Stomach smooth muscle (tissue), 2 donors: ENCODE results near the gene PALLD.

Experiments used
- H3K27ac ChIP-seq: one replicate; pipeline ENCODE4 v1.7.0; 2013; ENCODE audit warnings: mild to moderate bottlenecking, low read length, inconsistent platforms
- H3K27me3 ChIP-seq, 2 donors: one replicate each; pipeline ENCODE4 v1.7.0; 2013; ENCODE audit warnings: low read length in 2 of 2; ENCODE audit not compliant: insufficient read depth in 2 of 2, control insufficient read depth in 1 of 2
- H3K36me3 ChIP-seq, 2 donors: one replicate each; pipeline ENCODE4 v1.7.0; 2013; ENCODE audit warnings: low read length in 2 of 2; ENCODE audit not compliant: control insufficient read depth in 2 of 2, insufficient read depth in 2 of 2
- H3K4me1 ChIP-seq: one replicate; pipeline ENCODE4 v1.7.0; 2013; ENCODE audit warnings: low read length; ENCODE audit not compliant: control insufficient read depth, insufficient read depth
- H3K4me3 ChIP-seq, 2 donors: one replicate each; pipeline ENCODE4 v1.7.0; 2013; ENCODE audit warnings: low read length in 2 of 2
- H3K9ac ChIP-seq, 2 donors: one replicate each; pipeline ENCODE4 v1.7.0; 2013; ENCODE audit warnings: low read length in 2 of 2, mild to moderate bottlenecking in 1 of 2
- H3K9me3 ChIP-seq, 2 donors: one replicate each; pipeline ENCODE4 v1.7.0; 2013; ENCODE audit warnings: low read length in 2 of 2; ENCODE audit not compliant: control insufficient read depth in 2 of 2
- donor health status: healthy.
- donor health status: Pancreatic carcinoma.

Gene PALLD

DNA sequence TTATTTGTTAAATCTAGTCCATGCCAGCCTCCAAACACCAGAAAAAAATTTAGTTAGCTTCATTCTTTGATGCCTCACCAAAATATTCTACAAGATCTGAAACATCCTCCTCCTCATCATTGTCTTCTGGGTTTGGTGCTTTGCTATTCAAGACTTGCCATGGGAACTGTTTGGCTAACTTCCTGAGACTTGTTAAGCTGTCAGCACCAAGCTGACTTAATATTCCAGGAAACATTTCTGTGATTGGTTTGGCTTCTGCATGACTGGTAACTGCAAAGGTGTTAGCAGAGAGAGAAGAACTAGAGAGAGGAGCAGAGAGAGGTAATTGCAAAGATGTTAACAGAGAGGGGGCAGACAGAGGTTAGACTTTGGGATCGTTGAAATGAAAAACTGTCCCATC is 101.3 kb downstream of the PALLD start:
- no peaks in the 10 kb centered on the region for H3K27me3 ChIP-seq
- no peaks in the 10 kb centered on the region for H3K4me1 ChIP-seq
- no peak overlapping the region for H3K9ac ChIP-seq
- H3K27ac ChIP-seq: no peak overlapping the region
- no peak overlapping the region for H3K4me3 ChIP-seq
- H3K9me3 ChIP-seq: no peaks in the 10 kb centered on the region
- H3K36me3 ChIP-seq: no peaks in the 10 kb centered on the region

DNA sequence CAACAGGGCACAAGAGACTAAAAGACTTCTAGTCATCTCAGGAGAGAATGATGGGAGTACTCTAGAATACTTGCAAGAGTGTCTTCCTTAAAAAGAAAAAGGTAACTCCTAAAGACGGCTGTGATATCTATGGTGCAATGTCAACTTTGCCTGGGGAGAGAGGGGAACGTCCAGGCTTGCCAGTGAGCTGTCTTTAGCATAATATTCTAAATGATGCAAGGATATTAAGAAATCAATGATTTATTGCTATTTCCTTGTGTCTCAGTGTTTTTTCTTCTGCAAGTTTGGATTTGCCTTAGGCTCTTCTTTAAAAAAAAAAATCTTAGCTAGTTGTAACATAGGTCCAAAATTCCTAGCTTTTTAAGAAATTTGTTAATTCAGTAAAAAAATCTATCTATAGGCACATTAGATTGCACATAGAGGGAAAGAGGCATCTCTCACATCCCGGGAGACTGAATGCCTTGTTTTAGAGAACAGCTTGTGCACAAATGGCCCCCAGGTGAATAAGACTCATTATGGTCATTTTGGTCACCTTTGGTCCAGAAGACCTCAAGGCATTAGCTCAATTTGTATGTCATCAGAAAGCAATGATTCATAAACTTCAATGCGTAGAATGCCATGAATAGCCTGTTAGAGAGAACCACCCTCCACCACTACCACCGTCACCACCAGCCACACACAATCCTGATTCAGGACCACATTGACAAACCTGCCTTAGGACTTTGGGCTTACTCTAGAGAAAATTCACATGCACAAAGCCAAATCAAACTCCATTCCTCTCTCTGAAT is 104.1 kb downstream of the PALLD start:
- Histone ChIP-seq H3K36me3 (no peaks in the 10 kb centered on the region), H3K9ac (no peak overlapping the region), H3K4me1 (peaks cover 4% of the 10 kb centered on the region), H3K9me3 (no peaks in the 10 kb centered on the region), H3K27ac (no peak overlapping the region), H3K4me3 (no peak overlapping the region), H3K27me3 (no peaks in the 10 kb centered on the region)

DNA sequence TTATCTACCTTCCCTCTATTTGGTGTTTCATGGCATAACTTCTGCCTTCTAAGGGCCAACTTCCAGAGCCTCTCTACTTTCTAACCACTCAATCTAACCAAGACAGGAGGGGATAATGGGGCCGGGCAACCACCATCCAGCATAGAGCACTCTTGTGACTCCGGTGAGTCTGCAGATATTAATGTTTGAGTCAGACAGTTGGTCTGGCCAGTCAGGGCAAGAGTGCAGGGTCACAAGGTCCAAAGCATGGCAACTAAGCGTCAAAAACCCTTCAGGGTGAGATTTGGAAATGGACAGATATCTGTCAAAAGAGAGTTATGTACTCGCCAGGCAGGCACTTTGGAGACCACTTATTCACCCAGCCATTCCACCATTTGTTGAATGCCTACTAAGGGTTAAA is 105.0 kb downstream of the PALLD start:
- no peaks in the 10 kb centered on the region for H3K9me3 ChIP-seq
- no peaks in the 10 kb centered on the region for H3K36me3 ChIP-seq
- no peak overlapping the region for H3K27ac ChIP-seq
- no peaks in the 10 kb centered on the region for H3K27me3 ChIP-seq
- no peak overlapping the region for H3K4me3 ChIP-seq
- no peak overlapping the region for H3K9ac ChIP-seq
- H3K4me1 ChIP-seq: peaks cover 4% of the 10 kb centered on the region

DNA sequence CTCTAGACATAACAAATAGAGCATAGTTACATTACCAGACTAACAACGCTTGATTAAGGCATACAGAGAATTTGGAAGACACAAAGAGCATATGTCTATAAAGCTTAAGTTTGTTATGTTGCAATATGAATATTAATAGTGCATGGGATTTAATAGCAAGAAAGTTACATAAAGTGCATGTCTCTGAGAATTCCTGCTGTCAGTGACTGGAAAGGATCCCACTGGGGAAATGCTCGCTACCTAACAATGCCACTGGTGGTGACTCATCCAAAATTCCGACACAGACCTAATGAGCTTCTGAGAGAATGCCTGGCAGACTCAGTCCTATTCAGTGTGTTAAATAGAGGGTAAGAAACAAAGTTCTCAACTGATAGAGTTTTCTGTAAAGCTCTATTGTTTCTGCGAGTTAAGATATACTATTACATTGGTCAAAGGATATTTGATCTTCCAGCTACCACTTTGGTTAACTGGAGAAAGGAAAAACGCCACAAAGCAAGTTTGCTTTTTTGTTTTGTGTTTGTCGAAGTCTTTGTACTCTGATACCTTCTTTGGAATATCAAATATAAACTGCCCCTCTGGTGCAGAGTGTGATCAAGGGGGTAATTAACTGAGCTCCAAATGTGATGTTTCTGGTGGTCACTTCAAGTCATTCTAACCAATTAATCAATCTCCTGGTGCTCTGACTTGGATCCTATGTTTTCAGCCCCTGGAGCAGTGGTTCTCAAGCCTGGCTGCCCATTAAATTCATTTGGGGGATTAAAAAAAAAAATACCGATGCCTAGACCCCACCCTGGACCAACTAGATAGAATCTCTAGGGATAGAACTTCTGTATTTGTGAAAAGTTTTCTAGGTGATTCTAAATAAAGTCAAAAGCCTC is 107.9 kb downstream of the PALLD start:
- Histone ChIP-seq H3K36me3 (no peaks in the 10 kb centered on the region), H3K9ac (no peak overlapping the region), H3K9me3 (no peaks in the 10 kb centered on the region), H3K4me3 (no peak overlapping the region), H3K27ac (no peak overlapping the region), H3K4me1 (peaks cover 4% of the 10 kb centered on the region), H3K27me3 (no peaks in the 10 kb centered on the region)

DNA sequence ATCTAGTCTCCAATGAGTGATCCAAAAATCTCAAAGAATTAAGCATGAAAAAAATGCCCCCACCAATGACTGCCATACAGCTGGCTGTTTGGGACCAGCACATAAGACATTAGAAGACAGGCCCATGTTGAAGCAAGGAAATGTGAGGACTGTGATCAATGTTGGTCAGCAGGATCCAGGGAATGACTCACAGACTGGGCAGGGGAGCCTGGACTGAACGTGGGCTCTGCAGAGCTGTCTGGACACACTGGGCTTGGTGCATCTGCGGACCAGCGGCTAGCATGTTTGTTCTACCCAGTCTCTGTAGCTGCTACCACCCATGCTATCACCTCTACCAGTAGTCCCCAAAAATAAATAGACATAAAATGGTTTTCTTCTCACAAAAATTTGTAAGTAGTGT is 108.6 kb downstream of the PALLD start:
- Histone ChIP-seq H3K9ac (no peak overlapping the region), H3K4me3 (no peak overlapping the region), H3K4me1 (peaks cover 4% of the 10 kb centered on the region), H3K36me3 (no peaks in the 10 kb centered on the region), H3K9me3 (no peaks in the 10 kb centered on the region), H3K27ac (no peak overlapping the region), H3K27me3 (no peaks in the 10 kb centered on the region)

DNA sequence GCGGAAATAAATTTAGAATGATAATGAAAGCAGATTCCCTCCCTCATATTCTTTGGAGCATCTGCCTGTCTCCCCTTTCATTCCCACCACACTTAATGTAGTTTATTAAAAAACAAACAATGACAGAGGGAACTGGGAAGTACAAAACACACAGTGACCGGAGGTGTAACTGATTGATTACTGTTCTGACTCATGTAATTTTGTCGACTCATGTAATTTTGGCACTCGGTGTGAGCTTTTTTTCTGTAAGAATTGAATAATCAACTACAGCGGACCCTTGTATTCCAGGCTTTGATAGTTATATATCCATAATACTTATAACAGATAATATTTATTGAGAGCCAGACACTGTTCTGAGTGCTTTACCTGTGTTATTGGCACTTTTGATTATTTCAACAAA is 110.4 kb downstream of the PALLD start:
- H3K9ac ChIP-seq: no peak overlapping the region
- no peaks in the 10 kb centered on the region for H3K36me3 ChIP-seq
- H3K4me1 ChIP-seq: peaks cover 4% of the 10 kb centered on the region
- no peak overlapping the region for H3K27ac ChIP-seq
- no peak overlapping the region for H3K4me3 ChIP-seq
- H3K27me3 ChIP-seq: no peaks in the 10 kb centered on the region
- no peaks in the 10 kb centered on the region for H3K9me3 ChIP-seq

DNA sequence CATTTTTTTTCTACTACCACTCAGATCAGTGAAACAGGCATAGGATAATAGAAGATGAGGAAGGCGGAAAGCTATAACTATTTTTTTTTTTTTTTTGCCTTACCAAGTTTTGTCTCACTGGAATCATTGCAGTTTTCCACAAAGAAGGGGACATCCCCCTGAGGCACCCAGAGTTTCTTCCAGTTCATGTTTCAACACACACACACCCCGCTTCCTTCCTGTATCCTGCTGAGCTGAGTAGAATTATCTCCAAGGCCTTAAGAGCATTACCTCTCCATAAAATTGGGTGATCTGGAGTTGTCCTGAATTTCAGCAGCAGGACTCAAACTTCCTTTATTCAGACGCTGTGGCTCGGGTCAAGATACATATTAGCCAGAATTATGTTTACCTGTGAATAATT is 111.9 kb downstream of the PALLD start:
- H3K9me3 ChIP-seq: no peaks in the 10 kb centered on the region
- H3K4me1 ChIP-seq: peaks cover 4% of the 10 kb centered on the region
- H3K27ac ChIP-seq: no peak overlapping the region
- no peak overlapping the region for H3K9ac ChIP-seq
- no peaks in the 10 kb centered on the region for H3K36me3 ChIP-seq
- no peak overlapping the region for H3K4me3 ChIP-seq
- no peaks in the 10 kb centered on the region for H3K27me3 ChIP-seq

DNA sequence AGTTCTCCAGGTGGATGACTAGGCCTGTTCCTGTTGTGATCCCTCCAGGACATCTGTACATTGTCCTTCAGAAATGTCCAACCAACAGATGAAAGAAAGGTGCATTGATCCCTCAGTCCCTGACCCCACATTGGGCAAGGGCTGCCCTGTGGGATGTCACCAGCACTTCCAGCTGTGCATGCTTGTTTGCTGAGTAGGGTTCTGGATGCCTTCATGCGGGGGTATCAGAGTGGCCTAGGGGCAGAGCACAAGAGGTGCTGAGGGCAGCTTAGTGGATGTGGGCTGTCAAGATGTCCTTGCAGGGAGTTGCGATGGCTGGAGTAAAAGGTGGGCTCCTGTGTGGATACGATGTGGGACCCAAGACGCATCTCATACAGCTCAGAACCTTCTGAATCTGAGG is 112.5 kb downstream of the PALLD start:
- Histone ChIP-seq H3K36me3 (no peaks in the 10 kb centered on the region), H3K4me3 (no peak overlapping the region), H3K9ac (no peak overlapping the region), H3K27me3 (no peaks in the 10 kb centered on the region), H3K27ac (no peak overlapping the region), H3K9me3 (no peaks in the 10 kb centered on the region), H3K4me1 (peaks cover 4% of the 10 kb centered on the region)

DNA sequence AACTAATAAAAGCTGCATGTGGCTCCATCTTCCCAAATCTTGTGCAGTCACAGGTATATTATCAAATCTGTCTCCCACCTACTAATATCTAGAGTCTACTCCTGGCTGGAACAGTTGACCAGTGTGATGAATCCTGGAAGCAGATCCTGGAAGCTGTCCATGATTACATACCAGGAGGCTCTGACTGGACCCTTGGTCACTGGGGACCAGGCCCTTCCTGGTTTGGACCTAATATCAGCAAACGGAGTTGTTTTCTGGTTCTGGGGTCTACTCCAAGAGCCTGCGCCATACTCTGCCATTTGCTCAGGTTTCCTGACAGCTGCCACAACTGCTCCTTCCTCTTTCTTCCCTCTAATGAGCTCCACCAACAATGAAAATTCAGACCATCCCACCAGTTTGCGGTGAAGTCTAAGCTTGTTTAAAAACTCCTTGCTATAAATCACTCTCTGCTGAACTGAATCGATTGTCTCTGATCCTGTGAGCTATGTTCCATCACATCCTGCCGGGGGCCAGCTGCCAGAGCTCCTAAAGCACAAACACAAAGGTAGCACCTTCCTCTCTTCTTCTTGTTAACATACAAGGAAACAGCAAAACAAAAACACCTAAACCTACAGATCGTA is 114.2 kb downstream of the PALLD start:
- Histone ChIP-seq H3K4me3 (no peak overlapping the region), H3K27me3 (no peaks in the 10 kb centered on the region), H3K9ac (no peak overlapping the region), H3K9me3 (no peaks in the 10 kb centered on the region), H3K27ac (no peak overlapping the region), H3K36me3 (no peaks in the 10 kb centered on the region), H3K4me1 (no peaks in the 10 kb centered on the region)

DNA sequence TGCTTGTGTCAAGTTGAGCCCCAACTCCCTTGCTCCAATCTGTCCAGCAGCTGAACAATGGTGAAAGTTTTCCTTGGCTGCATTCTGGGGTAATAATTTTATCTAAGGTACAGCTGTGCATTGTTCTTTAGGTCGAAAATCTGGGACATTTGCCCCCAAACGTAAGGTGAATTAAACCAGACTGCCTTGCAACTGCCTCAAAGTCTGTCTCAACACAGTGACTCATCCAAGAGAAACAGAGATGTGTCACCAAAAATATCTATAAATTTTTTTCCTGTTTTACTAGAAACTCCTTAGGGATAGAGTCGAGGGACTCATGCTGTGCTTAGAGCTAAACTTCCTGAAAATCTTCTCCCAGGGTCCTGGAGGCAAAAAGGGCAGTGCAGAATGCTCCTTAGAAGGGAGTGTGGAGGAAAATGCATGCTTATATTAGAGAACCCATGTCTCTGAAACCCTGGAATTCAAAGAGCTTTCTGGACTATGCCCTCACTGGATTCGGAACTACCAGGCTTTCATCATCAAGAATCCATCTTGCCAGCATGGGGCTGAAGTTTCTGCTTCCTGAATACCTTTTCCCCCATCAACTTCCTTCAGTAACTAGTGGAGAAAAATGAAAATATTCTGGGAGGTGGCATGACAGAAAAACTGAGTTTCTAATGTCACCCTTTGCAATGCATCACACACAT is 115.7 kb downstream of the PALLD start:
- Histone ChIP-seq H3K27ac (no peak overlapping the region), H3K4me3 (no peak overlapping the region), H3K9me3 (no peaks in the 10 kb centered on the region), H3K27me3 (no peaks in the 10 kb centered on the region), H3K36me3 (no peaks in the 10 kb centered on the region), H3K4me1 (no peaks in the 10 kb centered on the region), H3K9ac (no peak overlapping the region)
